NCI-H2107 treated with DMSO at 0.1 percent for 48 hours (cell line): Measurements from ENCODE around the gene CNTNAP5.

Experiments used
- DNase-seq: peaks from one replicate; lab custom pipeline; 2025; ENCODE audit not compliant: unreplicated experiment; lab: John Stamatoyannopoulos, UW

CNTNAP5 gene

DNA sequence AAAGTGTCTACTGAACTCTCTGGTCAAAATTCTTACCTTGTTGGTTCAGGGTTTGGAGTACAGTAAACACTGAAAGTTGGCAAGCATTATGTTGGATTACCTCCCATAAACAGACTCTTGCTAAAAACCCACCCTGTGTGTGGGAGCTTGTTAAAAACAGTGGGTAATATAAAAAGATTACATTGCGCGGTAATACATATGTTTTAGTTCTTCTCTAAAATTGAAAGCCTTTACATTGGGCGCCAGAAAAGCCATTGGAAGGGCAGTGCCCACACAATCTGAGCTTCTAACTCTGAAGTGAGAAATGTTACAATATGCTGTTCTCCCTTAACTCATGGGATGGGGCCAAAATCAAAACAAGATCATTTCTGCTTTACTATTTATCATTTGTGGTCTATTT, 510.7 kb downstream of the CNTNAP5 start:
- no peak for DNase-seq

DNA sequence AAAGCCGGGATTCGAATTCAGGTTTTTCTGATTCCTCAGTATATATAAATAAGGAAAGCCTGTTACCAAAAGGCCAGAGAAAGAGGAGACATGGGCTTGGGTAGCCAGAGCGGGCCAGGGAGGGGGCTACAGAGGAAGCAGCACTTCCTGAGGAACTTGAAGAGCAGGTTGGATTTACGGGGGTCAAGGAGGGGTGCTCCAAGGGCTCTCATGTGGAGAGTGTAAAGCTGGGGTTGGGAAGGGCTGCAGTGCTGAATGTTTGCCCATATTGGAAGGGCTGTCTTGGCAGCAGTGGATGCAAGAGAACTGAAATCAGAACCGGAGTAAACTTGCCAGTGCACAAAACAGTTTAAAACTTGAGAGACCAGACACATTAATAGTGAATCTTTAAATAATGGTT, 511.5 kb downstream of the CNTNAP5 start:
- DNase-seq: no peak

GRCh38 chr2:124538549-124538948, 513.5 kb downstream of the CNTNAP5 start:
- no peak for DNase-seq

GRCh38 chr2:124540805-124541204, 515.7 kb downstream of the CNTNAP5 start:
- no peak for DNase-seq

DNA sequence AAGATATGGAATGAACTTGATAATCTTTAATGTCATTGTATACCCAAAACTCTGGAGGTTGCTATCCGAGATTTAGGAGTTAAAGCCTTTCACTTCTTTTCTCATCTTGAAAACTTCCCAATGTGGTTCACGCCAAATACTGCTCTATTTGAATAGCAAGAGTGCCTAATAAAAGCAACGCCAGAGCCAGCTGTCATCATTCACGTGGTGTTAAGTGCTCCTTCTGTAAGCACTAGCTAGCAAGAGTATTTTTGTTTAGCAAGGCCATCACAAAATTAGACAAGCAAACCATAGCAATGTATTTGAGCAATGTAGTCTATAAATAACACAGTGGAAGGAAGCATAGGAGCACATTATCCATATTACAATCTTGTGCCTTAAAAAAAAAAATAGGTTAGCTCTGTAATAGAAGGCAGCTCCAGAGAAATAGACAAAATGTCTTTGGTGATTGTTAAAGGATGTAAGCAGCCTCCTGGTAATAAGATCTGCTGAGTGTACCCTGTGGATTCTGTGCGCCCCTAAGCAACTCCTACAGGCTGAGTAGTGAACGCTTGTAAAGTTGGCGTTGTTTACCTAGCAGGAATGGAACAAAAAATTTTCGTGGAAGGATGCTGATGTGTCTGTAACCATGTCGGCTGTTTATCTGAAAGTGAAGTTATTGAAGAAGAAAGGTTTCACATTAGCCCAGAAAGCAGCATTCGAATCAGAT, 518.0 kb downstream of the CNTNAP5 start:
- DNase-seq: peak; percentile 47

DNA sequence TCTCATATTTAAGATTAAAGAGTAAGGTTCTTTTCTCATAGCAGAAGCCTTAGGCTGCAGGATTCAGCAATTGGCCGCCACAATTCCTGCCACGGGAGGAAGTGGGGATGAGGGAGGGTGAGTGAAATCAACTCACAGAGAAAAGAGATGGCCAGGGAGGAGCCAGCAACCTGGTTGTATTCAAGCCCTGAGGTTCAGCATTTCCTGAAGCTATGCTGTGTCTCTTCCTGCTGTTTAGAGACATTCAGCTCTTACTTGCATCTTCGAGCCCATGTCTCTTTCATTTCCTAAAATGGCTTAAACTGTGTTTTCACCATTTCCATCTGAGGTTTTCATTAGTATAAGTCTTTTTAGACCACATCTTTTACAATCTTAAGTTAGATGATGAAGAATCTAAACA, 522.6 kb downstream of the CNTNAP5 start:
- no peak for DNase-seq

- no peak for DNase-seq
Measured at GRCh38 chr2:124558277-124558905, 533.3 kb downstream of the CNTNAP5 start.

DNA sequence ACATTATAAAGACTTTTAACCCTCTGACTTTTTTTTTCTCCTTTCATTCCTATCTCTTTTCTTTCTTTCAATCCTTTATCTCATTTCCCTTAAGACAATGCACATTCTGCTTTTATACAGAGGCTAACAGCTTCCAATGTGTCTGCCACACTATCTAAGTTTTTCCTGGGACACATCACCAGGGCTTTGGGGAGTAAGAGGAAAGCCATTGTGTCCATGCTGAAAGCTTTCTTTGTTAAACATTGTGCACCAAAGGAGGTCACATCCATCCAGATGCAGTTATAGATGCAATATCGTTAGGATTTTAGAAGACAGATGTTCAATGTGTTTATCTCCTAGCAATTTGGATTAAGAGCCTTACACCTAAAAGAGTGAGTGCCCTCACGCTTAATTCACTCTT, 534.1 kb downstream of the CNTNAP5 start:
- no peak for DNase-seq

- DNase-seq: no peak
Measured at GRCh38 chr2:124560592-124561112, 535.6 kb downstream of the CNTNAP5 start.

GRCh38 chr2:124561486-124561885, 536.4 kb downstream of the CNTNAP5 start:
- no peak for DNase-seq

GRCh38 chr2:124563426-124563825, 538.3 kb downstream of the CNTNAP5 start:
- DNase-seq: no peak

DNA sequence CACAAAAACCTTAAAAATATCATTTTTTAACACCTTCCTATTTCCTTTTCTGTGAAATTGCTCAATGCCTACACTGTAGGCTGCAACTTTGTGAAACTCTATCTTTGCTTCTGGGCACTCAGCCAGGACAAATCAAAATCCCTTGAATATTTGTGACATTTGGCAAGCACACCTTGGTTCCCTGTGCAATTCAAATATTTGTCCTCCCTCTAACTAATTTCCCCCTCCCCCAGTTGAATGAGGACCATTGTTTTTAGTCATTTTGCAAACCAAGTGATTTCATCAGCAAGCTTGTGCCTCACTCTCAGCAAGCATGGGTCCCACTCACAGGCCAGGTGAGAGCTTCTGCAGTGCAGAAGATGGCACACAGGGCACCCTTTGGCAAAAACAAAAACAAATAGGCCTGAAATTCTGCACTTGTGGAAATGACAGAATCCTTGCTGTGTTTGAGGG, 541.5 kb downstream of the CNTNAP5 start:
- no peak for DNase-seq

GRCh38 chr2:124570872-124571271, 545.8 kb downstream of the CNTNAP5 start:
- DNase-seq: no peak

DNA sequence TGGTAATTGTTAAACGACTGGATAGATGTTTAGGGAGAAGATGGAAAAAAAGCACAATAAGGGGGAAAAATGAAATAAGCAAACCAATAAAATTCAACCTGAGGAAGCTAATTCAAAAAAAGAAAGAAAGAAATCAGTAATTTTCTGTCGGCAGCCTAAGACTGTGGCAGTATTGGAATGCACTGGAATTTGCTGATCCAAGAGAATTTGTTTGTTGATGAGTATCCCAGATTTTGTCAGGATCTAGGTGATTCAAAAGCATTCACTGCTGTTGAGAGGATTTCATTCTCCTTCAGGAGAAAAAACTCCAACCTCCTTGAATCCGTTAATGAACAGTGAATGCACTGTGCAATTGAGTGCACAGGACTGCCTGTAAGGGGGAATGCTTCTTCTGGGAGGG, 546.7 kb downstream of the CNTNAP5 start:
- no peak for DNase-seq

GRCh38 chr2:124572934-124573634, 548.0 kb downstream of the CNTNAP5 start:
- DNase-seq: no peak

DNA sequence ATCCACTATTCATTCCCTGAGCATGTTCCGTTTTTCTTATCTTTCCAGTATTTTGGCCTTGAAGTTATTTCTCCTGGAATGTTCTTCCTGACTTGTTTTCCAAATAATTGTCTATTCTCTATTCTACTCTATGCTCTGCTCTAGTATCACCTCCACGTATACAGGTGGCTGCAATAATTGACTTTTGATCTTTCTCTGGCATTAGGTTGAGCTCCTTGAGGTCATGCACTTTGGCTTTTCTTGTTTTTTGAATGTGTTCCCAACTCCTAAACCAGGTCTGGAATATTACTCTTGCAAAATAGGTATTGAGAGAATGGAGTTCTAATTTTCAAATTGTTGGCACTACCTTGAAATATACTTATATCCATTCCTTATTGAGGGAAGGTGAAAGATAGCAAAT, 550.4 kb downstream of the CNTNAP5 start:
- no peak for DNase-seq

- DNase-seq: no peak
Measured at GRCh38 chr2:124580263-124580662, 555.2 kb downstream of the CNTNAP5 start.

DNA sequence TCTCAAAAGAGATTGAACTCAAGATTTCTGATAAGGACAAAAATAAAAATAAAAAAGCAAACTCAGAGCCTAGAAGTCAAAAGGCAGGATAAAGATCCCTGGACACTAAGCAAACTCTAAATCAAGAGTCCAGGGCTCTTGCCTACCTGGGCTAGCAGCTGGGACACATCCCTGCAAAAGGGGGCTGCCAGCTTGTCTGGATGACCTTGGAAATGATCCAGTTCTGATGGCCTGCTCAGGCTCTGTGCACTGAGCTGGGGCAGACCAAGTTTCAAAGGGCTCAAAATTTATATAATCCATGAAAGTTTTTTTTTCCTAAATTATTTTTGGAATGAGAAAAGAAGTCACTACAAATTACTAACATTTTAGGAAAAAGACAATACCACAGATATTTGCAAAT, 557.3 kb downstream of the CNTNAP5 start:
- no peak for DNase-seq

DNA sequence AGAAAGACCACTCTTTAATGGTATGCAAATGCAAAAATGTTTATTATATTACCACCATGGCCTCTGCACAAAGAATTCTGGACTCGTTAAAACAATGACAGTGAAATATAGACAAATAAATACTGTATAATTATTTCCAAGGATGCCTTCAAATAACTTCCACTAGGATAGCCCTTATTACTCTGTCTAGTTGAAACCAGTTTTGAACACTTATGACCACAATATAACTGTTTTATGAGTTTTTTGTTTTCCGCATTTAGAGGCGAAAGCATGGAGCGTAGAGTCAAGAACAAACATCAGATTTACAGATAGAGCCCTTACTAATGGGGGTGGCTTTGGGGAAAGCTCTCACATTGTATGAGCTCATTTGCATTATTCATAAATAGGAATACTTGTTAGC, 559.5 kb downstream of the CNTNAP5 start:
- DNase-seq: no peak

- no peak for DNase-seq
Measured at GRCh38 chr2:124585277-124585676, 560.2 kb downstream of the CNTNAP5 start.

DNA sequence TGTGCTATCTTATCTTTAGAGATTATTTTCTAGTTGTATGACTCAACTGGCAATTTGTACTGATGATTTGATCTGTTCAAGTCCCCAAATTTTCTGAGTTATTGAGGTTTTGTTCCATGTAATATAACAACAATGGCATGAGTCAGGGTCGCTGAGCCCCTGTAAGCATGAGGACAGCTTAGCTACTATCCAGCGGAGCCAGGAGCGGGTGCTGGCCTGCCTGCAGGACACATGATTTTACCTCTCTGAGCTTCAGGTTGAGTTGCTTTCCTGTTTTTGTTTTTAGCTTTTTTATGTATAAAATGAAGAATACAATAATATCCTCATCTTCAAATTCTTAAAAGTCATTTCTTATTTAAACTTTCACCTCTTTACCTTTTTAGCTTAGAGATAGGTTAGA, 561.1 kb downstream of the CNTNAP5 start:
- DNase-seq: no peak

DNA sequence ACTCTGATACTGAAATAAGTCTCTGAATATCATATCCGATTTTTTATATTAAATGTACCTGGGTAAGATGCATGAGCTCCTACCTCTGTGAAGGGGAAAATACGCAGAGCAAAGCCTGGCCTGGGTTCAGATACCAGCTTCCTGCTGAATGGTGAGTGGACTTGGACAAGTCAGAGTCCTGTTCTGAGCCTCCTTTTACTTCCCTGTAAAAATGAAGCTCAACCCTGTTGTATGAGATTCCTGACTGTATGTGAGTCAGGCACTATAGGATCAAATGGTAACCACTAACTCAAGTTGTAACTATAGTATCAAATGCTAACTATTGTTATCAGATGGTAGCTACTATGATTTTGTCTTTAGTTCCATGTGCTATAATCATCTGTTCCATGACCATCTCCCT, 561.7 kb downstream of the CNTNAP5 start:
- no peak for DNase-seq
